ENCODE results near the gene CGN. TPM values are rescaled to one million over a fixed set of nuclear protein-coding genes. Genes with fewer than 3 reads are reported as not detected.
A peak's percentile ranks its signal among the peaks of the same experiment; 100 is the strongest.

Gene CGN
- total RNA-seq, 1 experiment from 2014 or later = 0.61 TPM

GRCh38 chr1:151493042-151493441 lies 18.1 kb upstream of the CGN start:
- in situ Hi-C loops (cut with HindIII; ENCODE audit: low pct_unique_long_range_greater_than_20kb, low sequenced_read_pairs) = no loop called here
- no peak for DNase-seq (ENCODE audit: low read depth)

DNA sequence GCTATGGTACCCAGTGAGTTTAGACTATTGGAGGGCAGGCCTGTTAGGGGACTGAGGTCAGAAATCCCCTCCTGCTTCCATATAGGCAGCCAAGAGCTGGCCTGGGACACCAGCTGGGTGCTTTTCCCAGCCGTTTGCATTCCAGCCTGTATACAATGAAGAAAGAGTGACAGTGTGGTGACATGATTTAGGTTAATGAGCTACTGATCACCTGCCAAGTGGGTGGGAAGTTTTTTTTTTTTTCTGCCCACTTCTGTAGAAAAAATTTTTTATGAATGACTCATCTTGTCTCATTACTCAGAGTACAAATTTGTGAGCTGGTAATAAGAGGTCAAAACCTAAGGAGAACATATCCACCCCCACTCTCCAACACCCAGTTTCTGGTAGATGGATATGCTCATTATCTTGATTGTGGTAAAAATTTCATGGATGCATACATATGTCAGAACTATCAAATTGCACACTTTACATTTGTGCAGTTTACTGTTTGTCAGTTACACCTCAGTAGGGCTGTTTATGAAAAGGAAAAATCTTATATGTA lies 16.4 kb upstream of the CGN start:
- in situ Hi-C loops (cut with HindIII; ENCODE audit: low pct_unique_long_range_greater_than_20kb, low sequenced_read_pairs) = no loop called here
- peak; percentile 86 for DNase-seq (ENCODE audit: low read depth)

- in situ Hi-C loops (cut with HindIII; ENCODE audit: low pct_unique_long_range_greater_than_20kb, low sequenced_read_pairs) = no loop called here
- DNase-seq (ENCODE audit: low read depth) = no peak
These were observed 15.9 kb upstream of the CGN start for GRCh38 chr1:151495316-151495715.

GRCh38 chr1:151499365-151499764 lies 11.8 kb upstream of the CGN start:
- in situ Hi-C loops (cut with HindIII; ENCODE audit: low pct_unique_long_range_greater_than_20kb, low sequenced_read_pairs) = no loop called here
- no peak for DNase-seq (ENCODE audit: low read depth)

- in situ Hi-C loops (cut with HindIII; ENCODE audit: low pct_unique_long_range_greater_than_20kb, low sequenced_read_pairs) = no loop called here
- no peak for DNase-seq (ENCODE audit: low read depth)
These were observed 11.3 kb upstream of the CGN start for GRCh38 chr1:151499930-151500329.

GRCh38 chr1:151501474-151501873 lies 9.7 kb upstream of the CGN start:
- in situ Hi-C loops (cut with HindIII; ENCODE audit: low pct_unique_long_range_greater_than_20kb, low sequenced_read_pairs) = no loop called here

DNA sequence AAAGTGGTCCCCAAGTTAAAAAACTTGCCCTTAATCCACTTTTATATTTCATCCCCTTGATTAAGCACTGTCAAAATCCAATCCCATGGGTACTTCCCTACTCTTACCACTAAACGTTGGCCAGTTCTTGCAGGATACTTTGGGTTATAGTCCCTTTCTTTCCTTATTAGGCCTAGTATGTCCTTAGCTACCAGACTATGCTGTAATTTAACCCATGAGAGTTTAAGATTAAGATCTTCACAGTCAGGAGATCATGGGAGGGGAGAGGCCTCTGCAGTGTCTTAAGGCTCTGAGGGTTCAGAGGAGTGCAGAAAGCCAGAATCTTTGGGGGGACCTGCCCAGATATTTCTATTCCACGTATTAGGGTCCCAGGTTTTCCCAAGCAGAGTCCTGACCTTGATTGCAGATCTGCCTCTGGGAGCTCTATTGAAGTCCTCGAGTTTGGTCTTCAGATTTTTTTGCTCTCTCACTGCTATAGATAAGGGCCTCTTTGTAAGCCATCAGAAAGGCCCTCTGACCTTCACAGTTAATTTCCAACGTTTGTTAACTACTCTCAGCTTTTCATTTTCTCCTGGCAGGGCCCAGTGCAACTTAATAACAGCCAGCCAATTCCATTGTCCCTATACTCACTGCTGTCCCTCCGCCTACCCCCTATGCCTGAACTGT lies 9.0 kb upstream of the CGN start:
- in situ Hi-C loops (cut with HindIII; ENCODE audit: low pct_unique_long_range_greater_than_20kb, low sequenced_read_pairs) = no loop called here
- no peak for DNase-seq (ENCODE audit: low read depth)

More at GRCh38 chr1:151501474-151501873, 9.7 kb upstream of the CGN start:
- DNase-seq (ENCODE audit: low read depth) = peak; percentile 37

- DNase-seq (ENCODE audit: low read depth) = peak; percentile 39
- in situ Hi-C loops (cut with HindIII; ENCODE audit: low pct_unique_long_range_greater_than_20kb, low sequenced_read_pairs) = no loop called here
These were observed 8.1 kb upstream of the CGN start for GRCh38 chr1:151502859-151503780.

GRCh38 chr1:151504252-151504651 lies 6.9 kb upstream of the CGN start:
- DNase-seq (ENCODE audit: low read depth) = no peak
- in situ Hi-C loops (cut with HindIII; ENCODE audit: low pct_unique_long_range_greater_than_20kb, low sequenced_read_pairs) = no loop called here

- no peak for DNase-seq (ENCODE audit: low read depth)
- in situ Hi-C loops (cut with HindIII; ENCODE audit: low pct_unique_long_range_greater_than_20kb, low sequenced_read_pairs) = no loop called here
These were observed 6.4 kb upstream of the CGN start for GRCh38 chr1:151504759-151505158.

- in situ Hi-C loops (cut with HindIII; ENCODE audit: low pct_unique_long_range_greater_than_20kb, low sequenced_read_pairs) = no loop called here
These were observed 2.4 kb upstream of the CGN start for GRCh38 chr1:151508833-151509232.

GRCh38 chr1:151509350-151510019 lies 1.7 kb upstream of the CGN start:
- in situ Hi-C loops (cut with HindIII; ENCODE audit: low pct_unique_long_range_greater_than_20kb, low sequenced_read_pairs) = no loop called here
- DNase-seq (ENCODE audit: low read depth) = no peak

More at GRCh38 chr1:151508833-151509232, 2.4 kb upstream of the CGN start:
- no peak for DNase-seq (ENCODE audit: low read depth)

DNA sequence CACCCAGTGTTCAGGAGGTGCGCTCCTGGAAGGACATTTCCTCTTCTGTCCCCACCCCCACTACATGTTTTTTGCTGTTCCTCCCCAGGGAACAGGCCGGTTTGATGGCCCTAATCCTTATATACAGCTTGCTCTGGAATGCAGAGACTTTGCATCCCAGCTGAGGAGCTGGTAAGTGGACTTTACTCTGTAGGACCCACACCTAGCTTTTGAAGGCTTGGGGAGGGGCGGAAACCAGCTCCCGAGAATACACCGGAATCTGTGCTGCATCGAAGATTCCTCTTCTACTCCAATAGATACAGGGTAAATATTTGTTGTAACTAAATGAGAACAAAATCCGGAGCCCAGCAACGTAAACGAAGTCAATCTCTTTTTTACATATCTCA lies 1.2 kb upstream of the CGN start:
- in situ Hi-C loops (cut with HindIII; ENCODE audit: low pct_unique_long_range_greater_than_20kb, low sequenced_read_pairs) = no loop called here
- DNase-seq (ENCODE audit: low read depth) = no peak

DNA sequence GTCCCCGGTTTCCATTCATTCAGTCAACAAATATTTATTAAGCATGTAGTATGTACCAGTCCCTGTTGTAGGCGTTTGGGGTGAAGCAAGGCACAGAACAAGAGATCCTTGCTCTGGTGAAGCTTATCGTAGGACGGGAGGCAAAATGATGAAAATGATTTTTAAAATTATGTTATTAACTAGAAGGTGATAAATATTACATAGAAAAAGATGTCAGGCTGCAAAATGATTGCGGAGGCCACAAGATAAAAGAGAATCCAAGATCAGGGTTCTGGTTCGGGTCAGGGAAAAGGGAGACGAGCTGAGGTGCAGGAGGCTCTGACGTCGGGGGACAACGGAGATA lies 602 bp upstream of the CGN start:
- in situ Hi-C loops (cut with HindIII; ENCODE audit: low pct_unique_long_range_greater_than_20kb, low sequenced_read_pairs) = no loop called here
- DNase-seq (ENCODE audit: low read depth) = no peak

DNA sequence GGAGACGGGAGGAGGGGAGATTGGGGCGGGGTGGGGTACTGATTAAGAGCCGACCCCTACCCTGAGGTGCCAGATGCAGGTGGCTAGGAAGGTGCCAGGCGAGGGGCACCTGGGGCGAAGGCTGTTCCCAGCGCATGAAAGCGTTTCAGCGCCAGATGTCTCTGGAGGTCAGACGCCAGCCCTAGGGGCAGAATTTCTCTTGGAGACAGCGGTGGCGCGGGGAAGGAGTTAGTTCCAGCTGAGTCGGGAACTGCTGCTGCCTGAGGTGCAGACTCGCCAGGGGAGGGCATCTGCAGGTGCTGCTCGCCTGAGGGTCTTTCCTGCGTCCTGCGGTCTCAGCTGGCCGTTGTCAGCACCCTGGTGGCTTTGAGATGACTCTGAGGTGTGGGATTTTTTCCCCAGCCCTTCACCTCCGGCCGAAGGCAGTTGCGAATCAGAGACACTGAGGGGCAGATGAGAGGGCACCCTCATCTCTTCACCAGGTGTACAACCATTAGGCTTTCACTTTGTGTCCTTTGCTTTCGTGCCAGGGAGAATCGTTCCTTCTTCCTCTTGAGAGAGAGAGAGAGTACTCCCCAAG lies 539 bp downstream of the CGN start:
- in situ Hi-C loops (cut with HindIII; ENCODE audit: low pct_unique_long_range_greater_than_20kb, low sequenced_read_pairs) = no loop called here
- no peak for DNase-seq (ENCODE audit: low read depth)

DNA sequence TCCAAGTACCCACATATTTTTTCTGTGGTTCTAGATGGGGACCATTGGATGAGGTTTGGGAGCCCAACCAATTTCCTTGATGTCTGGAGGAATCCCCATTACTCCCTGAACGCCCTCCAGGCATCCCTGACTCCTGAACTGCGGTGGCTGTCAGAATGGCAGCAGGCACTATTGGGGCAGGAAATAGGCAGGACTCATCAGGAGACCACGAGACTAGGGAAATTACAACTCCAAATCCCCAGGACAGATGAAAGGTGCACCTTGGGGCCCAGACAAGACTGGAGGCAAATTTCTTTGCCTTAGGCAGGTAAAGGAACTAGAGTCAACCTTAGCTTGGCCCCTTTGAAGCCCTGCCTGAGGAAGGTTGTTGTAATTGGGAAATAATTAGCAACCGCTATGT lies 1.1 kb downstream of the CGN start:
- in situ Hi-C loops (cut with HindIII; ENCODE audit: low pct_unique_long_range_greater_than_20kb, low sequenced_read_pairs) = no loop called here
- no peak for DNase-seq (ENCODE audit: low read depth)

DNA sequence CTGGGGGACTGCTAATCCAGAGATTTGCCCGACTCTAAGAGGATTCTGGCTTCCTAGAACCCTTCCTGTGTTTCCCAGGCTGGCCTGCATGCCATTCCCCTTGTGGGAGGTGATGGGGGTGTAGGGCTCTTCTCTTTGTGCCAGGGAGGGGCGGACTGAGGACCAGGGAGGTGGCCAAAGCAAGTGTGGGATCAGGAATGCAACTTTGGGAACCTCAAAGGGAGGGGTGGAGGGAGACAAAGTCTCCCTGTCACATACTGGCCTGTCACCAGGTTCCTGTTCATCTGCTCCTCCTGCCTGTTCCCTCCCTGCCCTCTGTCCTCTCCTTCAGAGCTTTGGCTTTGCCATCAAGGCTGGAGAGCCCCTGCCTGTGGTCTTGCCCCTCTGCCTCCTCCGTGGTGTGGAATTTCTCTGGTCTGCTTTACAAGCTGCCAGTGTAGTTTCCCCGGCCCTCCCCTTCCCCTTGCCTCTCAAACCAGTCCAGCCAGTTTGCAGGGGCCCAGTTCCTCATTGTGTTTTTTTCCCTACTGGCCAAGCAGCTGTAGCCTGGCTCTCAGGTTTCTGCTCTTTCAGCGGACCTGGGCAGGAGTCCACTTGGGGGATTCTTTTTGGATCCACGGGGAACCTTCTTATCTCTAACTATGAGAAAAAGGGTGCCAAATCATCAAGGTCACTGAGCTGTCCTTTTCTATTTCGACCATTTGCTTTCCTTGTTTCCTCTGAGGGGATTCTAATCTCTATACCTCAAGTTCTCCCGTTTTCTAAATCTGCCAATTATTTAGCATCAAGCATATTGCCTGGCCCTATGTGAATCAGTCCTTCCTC lies 1.8 kb downstream of the CGN start:
- in situ Hi-C loops (cut with HindIII; ENCODE audit: low pct_unique_long_range_greater_than_20kb, low sequenced_read_pairs) = no loop called here
- no peak for DNase-seq (ENCODE audit: low read depth)

DNA sequence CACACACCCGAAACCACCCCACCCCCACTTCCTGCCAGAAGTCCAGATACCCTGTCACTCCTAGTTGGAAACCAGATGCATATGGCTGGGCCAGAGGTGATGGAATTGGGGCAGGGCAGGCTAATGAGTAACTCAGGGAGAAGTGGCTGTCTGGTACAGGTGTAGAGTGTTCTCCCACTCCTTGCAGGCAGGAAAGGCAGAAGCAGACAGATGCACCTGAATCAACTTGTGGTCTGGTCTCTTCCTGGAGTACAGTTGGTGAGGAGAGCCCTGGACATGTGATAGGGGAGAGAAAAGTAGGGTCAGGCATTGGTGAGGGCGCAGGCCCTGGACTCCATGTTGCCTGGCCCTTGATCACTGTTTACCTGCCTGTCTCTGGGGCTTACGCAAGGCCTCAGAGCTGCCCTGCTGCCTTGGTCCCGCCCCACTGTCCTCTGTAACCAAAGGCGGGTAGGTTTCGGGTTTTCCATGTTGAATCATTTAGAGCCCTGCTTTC lies 2.5 kb downstream of the CGN start:
- in situ Hi-C loops (cut with HindIII; ENCODE audit: low pct_unique_long_range_greater_than_20kb, low sequenced_read_pairs) = no loop called here
- peak; percentile 22 for DNase-seq (ENCODE audit: low read depth)
